Skeletal muscle tissue (tissue), 1 donor: ENCODE data around the gene SYCN. TPM values are rescaled to one million over a fixed set of nuclear protein-coding genes. Genes with fewer than 3 reads are reported as not detected.

Source experiments
- total RNA-seq: library from RNA; depleted of rRNA; stranded (reverse); fragments of >200 nt; gene quantifications from one replicate; pipeline ENCODE4 v1.2.3, GENCODE V29; 2014

The SYCN gene
- total RNA-seq, 1 donor from 2014 or later, result not detected

Other genes starting within 250 kb of the SYCN start
- gene FBXO17, start 228.5 kb downstream of the SYCN start, total RNA-seq, result 15.1 TPM
- 1.0 TPM for gene FBXO27, start 171.7 kb downstream of the SYCN start, total RNA-seq
- not detected for gene ACP7, start 119.9 kb downstream of the SYCN start, total RNA-seq
- gene PAK4, start 78.5 kb downstream of the SYCN start, total RNA-seq, result 2.1 TPM
- not detected for gene NCCRP1, start 7.3 kb downstream of the SYCN start, total RNA-seq
- gene IFNL3, start 40.7 kb upstream of the SYCN start, total RNA-seq, result not detected
- gene IFNL4, start 44.6 kb upstream of the SYCN start, total RNA-seq, result not detected
- not detected for gene IFNL2, start 64.1 kb upstream of the SYCN start, total RNA-seq
- not detected for gene IFNL1, start 92.1 kb upstream of the SYCN start, total RNA-seq
- gene LRFN1, start 116.6 kb upstream of the SYCN start, total RNA-seq, result 0.52 TPM
- gene GMFG, start 131.8 kb upstream of the SYCN start, total RNA-seq, result 20.9 TPM
- 22.4 TPM for gene SAMD4B, start 138.2 kb upstream of the SYCN start, total RNA-seq
- gene PAF1, start 186.8 kb upstream of the SYCN start, total RNA-seq, result 25.1 TPM
- 9.4 TPM for gene MED29, start 187.1 kb upstream of the SYCN start, total RNA-seq
- 3.1 TPM for gene ZFP36, start 202.6 kb upstream of the SYCN start, total RNA-seq
- 15.7 TPM for gene PLEKHG2, start 208.4 kb upstream of the SYCN start, total RNA-seq
- 128 TPM for gene RPS16, start 231.7 kb upstream of the SYCN start, total RNA-seq
- 40.7 TPM for gene SUPT5H, start 241.3 kb upstream of the SYCN start, total RNA-seq